ENCODE data around the gene TM9SF4.
"Not testable (repeated sequence)": the region's sequence is repeated elsewhere in the genome, so short reads cannot be mapped to it uniquely, and the experiment has no call there.

Gene TM9SF4

DNA sequence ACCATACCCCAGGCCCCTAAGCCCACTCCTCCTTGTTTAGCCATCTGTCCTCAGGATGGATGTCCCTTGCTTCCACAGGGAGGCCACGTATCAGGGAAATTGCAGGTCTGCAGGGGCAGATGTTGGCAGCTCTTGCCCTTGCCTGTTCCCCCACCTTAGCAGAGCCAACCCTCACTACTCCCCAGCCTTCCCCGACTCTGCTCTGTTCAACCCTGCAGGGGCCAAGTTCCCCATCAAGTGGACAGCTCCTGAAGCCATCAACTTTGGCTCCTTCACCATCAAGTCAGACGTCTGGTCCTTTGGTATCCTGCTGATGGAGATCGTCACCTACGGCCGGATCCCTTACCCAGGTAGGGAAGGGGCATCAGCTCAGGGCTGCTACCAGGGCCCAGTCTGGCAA lies 10.7 kb upstream of the TM9SF4 start:
- no peak for DNase-seq

- DNase-seq, result no peak
Measured at GRCh38 chr20:32108814-32109391, 611 bp upstream of the TM9SF4 start.

DNA sequence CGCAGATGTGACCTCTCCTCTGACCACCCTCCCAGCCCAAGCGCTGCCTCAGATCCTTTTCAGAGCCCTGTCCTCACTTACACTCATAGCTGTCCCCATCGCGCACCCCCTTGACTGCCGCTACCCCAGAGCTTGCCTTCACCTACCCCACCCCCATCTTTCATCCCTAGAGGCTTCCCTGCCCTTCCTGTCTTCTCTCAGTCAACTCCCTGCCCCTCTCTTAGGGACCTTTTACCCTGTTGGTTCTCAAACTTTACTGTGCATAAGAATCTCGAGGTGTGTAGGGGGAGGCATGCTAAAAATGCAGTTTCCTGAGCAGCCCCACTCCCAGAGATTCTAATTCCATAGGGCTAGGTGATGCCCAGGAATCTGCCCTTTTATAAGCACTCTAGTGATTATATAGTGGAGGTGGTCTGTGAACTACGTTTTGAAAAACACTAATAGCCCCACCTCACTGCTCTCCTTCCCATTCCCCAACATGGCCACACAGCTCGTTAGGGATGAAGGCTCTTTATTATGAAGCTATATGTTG lies 725 bp downstream of the TM9SF4 start:
- no peak for DNase-seq

DNA sequence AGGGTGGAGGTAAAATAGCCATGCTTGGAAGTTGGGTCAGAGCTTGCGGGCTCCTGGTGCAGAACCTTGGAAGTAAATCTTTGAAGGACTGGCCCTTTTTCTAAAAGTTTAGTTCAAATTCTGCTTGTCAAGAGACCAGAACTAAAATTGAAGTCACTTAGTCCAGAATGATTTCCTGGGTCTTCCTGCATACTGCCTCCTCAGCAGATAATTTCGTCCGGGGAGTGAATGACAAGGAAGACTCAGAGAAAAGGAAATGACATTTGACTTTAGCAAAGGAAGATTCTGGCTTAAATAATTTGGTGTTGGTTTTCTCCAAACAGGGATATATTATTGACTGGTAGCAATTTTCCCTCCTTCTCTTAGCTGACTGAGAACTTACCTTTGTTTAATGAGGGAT lies 1.2 kb downstream of the TM9SF4 start:
- no peak for DNase-seq

- no peak for DNase-seq
Measured at GRCh38 chr20:32111156-32111686, 1.7 kb downstream of the TM9SF4 start.

GRCh38 chr20:32111753-32112152 lies 2.2 kb downstream of the TM9SF4 start:
- no peak for DNase-seq

DNA sequence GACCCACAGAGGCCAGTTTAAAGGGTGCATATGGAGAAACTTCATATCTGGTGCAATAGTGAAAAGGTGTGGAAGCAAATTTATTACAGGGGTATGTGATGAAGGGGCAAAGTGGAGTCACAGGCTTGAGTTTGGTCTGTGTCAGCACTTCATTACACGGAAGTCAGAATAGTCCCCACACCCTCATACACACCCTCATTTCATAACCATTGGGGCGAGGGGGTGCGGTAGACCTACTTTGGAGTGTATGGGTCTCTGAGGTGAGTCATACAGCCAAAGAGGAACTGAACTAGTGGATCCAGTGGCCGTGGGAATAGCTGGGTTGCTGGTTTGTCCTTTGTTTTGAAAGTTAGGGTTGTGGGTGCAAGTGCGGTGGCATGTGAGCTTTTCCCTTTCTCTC lies 3.3 kb downstream of the TM9SF4 start:
- peak; percentile 15 for DNase-seq

DNA sequence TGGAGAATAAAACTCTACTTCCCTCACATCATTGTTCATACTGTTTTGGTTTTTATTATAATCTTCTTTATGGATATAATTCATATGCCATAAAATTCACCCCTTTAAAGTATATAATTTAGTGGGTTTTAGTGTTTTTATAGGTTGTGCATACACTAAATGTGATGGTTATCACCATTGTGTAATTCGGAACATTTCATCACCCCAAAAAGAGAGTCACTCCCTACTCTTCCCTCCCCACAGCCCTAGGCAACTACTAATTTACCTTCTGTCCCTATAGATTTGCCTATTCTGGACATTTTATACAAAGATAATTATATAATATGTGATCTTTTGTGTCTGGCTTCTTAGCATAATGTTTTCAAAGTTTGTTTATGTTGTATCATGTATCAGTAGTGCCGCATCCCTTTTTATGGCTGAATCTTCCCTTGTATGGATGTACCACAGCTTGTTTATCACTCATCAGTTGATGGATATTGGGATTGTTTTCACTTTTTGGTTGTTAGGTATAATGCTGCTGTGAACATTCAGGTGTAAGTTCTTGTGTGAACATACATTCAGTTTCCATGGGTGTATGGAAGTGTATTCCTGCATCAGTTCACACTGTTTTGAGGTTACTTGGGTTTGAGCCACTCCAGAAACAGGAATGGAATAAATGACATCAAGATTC lies 4.2 kb downstream of the TM9SF4 start:
- no peak for DNase-seq

DNA sequence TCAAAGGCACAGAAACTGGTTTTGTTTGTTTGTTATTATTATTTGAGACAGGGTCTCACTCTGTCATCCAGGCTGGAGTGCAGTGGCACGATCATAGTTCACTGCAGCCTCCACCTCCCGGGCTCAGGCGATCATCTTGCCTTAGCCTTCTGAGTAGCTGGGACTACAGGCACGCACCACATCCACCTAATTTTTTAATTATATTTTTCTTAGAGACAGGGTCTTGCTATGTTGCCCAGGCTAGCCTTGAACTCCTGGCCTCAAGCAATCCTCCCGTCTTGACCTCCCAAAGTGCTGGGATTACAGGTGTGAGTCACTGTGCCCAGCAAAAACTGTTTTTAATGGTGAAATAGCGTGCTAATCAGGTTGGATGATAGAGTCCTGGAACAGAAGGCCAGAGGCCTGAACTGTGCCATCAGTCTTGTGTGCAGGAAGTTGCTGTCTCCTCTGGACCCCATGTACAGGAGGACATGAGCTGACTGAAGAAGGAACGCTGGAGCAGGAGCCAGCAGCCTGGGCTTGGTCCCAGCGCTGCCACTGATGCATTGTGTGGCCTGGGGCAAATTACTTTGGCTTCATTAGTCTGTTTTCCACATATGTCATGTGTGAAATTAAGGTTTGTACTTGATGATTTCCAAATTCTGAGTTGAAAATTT lies 4.9 kb downstream of the TM9SF4 start:
- DNase-seq, result no peak

- DNase-seq, result no peak
Measured at GRCh38 chr20:32115211-32115767, 5.8 kb downstream of the TM9SF4 start.

- no peak for DNase-seq
Measured at GRCh38 chr20:32116079-32116521, 6.6 kb downstream of the TM9SF4 start.

GRCh38 chr20:32116796-32117195 lies 7.3 kb downstream of the TM9SF4 start:
- not testable (repeated sequence) for DNase-seq

DNA sequence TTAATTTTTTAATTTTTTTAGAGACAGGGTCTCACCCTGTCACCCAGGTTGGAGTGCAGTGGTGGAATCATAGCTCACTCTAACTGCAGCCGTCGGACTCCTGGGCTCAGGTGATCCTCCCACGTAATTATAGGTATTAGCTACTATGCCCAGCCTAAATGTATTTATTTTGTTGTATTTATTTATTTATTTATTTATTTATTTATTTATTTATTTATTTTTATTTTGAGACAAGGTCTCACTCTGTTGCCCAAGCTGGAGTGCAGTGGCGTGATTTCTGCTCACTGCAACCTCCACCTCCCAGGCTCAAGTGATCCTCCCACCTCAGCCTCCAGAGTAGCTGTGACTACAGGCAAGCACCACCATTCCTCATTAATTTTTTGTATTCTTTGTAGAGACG lies 8.9 kb downstream of the TM9SF4 start:
- not testable (repeated sequence) for DNase-seq

DNA sequence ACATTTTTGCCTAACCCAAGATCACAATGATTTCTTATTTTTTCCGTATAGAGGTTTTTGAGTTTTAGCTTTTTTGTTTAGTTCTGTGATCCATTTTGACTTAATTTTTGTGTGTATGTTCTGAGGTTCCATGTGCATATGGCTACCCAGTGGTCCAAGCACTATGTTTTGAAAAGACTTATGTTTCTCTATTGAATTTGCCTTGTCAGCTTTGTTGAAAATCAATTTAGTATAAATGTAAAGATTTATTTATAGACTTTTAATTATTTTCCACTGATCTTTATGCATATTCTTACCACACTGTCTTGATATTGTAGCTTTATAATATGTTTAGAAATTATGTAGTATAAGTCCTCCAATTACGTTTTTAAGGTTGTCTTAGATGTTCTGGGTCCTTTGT lies 10.2 kb downstream of the TM9SF4 start:
- DNase-seq, result no peak

DNA sequence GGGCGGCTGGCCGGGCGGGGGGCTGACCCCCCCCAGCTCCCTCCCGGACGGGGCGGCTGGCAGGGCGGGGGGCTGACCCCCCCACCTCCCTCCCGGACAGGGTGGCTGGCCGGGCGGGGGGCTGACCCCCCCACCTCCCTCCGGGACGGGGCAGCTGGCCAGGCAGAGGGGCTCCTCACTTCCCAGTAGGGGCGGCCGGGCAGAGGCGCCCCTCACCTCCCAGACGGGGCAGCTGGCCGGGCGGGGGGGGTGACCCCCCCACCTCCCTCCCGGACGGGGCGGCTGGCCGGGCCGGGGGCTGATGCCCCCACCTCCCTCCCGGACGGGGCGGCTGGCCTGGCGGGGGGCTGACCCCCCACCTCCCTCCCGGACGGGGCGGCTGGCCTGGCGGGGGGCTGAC lies 12.4 kb downstream of the TM9SF4 start:
- DNase-seq, result not testable (repeated sequence)

DNA sequence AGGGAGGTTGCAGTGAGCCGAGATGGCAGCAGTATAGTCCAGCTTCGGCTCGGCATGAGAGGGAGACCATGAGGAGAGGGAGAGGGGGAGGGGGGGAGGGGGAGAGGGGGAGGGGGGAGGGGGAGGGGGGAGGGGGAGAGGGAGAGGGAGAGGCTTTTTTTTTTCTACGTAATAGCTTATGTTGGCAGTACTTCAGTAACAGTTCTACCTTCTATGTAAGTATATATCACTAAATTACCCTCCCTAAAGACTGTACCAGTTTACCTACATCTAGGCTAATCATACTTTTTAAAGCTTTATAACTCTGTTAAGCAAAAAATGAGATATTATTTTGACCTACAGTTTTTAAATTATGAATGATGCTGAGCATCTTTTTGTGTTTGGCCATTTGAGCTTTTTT lies 13.6 kb downstream of the TM9SF4 start:
- DNase-seq, result no peak

DNA sequence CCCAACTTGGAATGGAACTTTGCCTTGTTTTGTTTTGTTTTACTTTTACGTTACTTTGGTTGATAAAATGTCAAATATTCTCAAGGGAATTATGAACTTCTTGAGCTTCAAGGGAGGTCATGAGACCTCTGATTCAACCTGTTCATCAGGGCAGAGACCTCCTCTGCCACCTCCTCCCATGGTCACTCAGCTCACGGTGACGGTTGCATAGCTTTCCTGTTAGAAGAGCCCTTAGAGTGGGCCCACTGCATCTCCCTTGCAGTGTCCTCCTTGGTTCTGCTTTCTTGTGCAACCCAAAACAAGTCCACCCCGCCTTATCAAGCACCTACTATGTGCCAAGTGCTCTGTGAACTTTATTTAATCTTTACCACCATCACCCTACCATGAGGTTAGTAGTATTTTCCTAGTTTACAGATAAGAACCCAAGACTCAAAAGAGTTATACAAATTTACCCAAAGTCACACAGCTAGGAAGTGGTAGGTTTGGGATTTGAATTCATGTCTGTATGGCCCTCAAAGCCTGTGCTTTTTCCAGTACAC lies 15.5 kb downstream of the TM9SF4 start:
- no peak for DNase-seq

- no peak for DNase-seq
Measured at GRCh38 chr20:32125506-32125905, 16.0 kb downstream of the TM9SF4 start.

GRCh38 chr20:32126919-32127318 lies 17.4 kb downstream of the TM9SF4 start:
- DNase-seq, result no peak

GRCh38 chr20:32127347-32127746 lies 17.8 kb downstream of the TM9SF4 start:
- DNase-seq, result no peak

GRCh38 chr20:32128167-32128566 lies 18.7 kb downstream of the TM9SF4 start:
- DNase-seq, result no peak

GRCh38 chr20:32129863-32130262 lies 20.3 kb downstream of the TM9SF4 start:
- no peak for DNase-seq

DNA sequence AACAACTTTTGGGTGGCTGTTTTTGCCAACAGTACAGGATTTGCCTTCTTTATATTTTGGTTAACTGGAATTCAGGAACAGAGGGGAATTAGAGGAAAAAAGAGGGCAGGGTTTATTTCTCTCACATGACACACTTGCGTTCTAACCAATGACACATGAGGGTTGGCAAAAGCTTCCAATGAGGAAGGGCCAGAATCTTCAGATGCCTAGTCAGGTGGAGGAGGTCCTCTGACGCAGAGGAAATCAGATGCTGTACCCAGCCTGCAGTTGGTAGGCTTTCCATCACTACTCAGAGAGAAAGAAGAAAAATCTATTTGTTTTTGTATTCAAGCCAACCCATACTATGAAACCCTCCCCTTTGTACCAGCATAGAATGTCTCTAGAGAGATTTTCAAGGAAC lies 20.8 kb downstream of the TM9SF4 start:
- no peak for DNase-seq
